Loucy (cell line): ENCODE measurements around the gene RPL29.

Source experiments
- H2AFZ ChIP-seq: fragments of 200-600 bp; sonication (generic); 2 replicates; pipeline ENCODE4 v1.6.0; 2016; ENCODE audit warnings: antibody characterized with exemption, mild to moderate bottlenecking, low read length, moderate library complexity
- H3F3A ChIP-seq: fragments of 200-600 bp; 2 replicates; pipeline ENCODE4 v1.6.0; 2016; ENCODE audit warnings: antibody characterized with exemption, low read depth, mild to moderate bottlenecking
- H3K27me3 ChIP-seq: fragments of 200-600 bp; sonication (generic); 2 replicates; pipeline ENCODE4 v1.6.1; 2014; ENCODE audit warnings: low read length, mild to moderate bottlenecking; ENCODE audit not compliant: insufficient read depth, poor library complexity, severe bottlenecking
- H3K36me3 ChIP-seq: fragments of 200-600 bp; sonication (generic); 2 replicates; pipeline ENCODE4 v1.6.1; 2016; ENCODE audit warnings: low read length; ENCODE audit not compliant: insufficient read depth
- H3K4me1 ChIP-seq: fragments of 200-600 bp; sonication (generic); 2 replicates; pipeline ENCODE4 v1.5.1; 2014; ENCODE audit warnings: low read length, mild to moderate bottlenecking; ENCODE audit not compliant: insufficient read depth, poor library complexity, severe bottlenecking
- H3K4me2 ChIP-seq: fragments of 200-600 bp; sonication (generic); 2 replicates; pipeline ENCODE4 v1.6.0; 2014; ENCODE audit warnings: antibody characterized with exemption, low read length, low read depth, mild to moderate bottlenecking; ENCODE audit not compliant: poor library complexity, severe bottlenecking
- H3K4me3 ChIP-seq: fragments of 200-600 bp; sonication (generic); 2 replicates; pipeline ENCODE4 v1.5.1; 2014; ENCODE audit warnings: low read length, mild to moderate bottlenecking, mixed read lengths; ENCODE audit not compliant: poor library complexity, severe bottlenecking
- H3K79me2 ChIP-seq: fragments of 200-600 bp; sonication (generic); 2 replicates; pipeline ENCODE4 v1.6.1; 2014; ENCODE audit warnings: low read length; ENCODE audit not compliant: insufficient read depth
- H3K9ac ChIP-seq: fragments of 200-600 bp; sonication (generic); 2 replicates; pipeline ENCODE4 v1.6.0; 2014; ENCODE audit warnings: mild to moderate bottlenecking, low read depth, low read length, moderate library complexity; ENCODE audit not compliant: poor library complexity, severe bottlenecking
- H3K9me2 ChIP-seq: fragments of 200-600 bp; sonication (generic); replicated peaks from 2 replicates; pipeline ENCODE4 v1.6.1; 2016; ENCODE audit warnings: low read depth, low read length, mixed read lengths
- H3K9me3 ChIP-seq: fragments of 200-600 bp; sonication (generic); 2 replicates; pipeline ENCODE4 v1.6.1; 2014; ENCODE audit warnings: mild to moderate bottlenecking, antibody characterized with exemption, low read length, low read depth; ENCODE audit not compliant: insufficient read depth
- H4K20me1 ChIP-seq: fragments of 200-600 bp; sonication (generic); 2 replicates; pipeline ENCODE4 v1.6.0; 2014; ENCODE audit warnings: antibody characterized with exemption, low read length, mild to moderate bottlenecking; ENCODE audit not compliant: insufficient read depth, poor library complexity, severe bottlenecking
- CTCF ChIP-seq: fragments of 200-600 bp; sonication (generic); conservative IDR thresholded peaks from 2 replicates; pipeline ENCODE4 v1.5.1; 2014; ENCODE audit warnings: mild to moderate bottlenecking, antibody characterized with exemption, low read length
- EZH2phosphoT487 ChIP-seq: fragments of 200-600 bp; IDR thresholded peaks from 2 replicates; pipeline ENCODE4 v1.6.1; 2018; ENCODE audit warnings: antibody characterized with exemption, mild to moderate bottlenecking, moderate library complexity, borderline replicate concordance

Gene RPL29

DNA sequence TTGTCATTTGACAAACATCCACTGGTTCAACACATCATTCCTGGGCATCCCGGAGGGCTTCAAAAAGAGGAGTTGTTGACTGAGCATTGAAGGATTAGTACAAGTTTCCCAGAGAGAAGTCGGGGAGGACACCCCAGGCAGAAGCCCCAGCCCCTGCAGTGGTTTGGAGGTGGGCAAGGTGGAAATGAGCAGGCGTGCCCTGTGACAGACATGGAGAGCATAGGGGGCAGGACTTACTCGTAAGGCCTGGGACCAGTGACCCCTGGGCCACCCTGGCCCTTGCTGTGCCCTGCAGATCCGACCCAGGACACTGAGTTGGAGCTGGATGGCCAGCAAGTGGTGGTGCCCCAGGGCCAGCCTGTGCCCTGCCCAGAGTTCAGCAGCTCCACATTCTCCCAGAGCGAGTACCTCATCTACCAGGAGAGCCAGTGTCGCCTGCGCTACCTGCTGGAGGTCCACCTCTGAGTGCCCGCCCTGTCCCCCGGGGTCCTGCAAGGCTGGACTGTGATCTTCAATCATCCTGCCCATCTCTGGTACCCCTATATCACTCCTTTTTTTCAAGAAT is 47.6 kb downstream of the RPL29 start:
- Histone ChIP-seq H3F3A (no peaks in the 10 kb centered on the region), H3K4me2 (no peak overlapping the region), H3K9me2 (no peaks in the 10 kb centered on the region), H3K9ac (no peak overlapping the region), H3K4me3 (no peak overlapping the region), H3K27me3 (no peaks in the 10 kb centered on the region), H3K36me3 (no peaks in the 10 kb centered on the region), H4K20me1 (no peaks in the 10 kb centered on the region), H3K9me3 (no peaks in the 10 kb centered on the region), H3K4me1 (peaks cover 4% of the 10 kb centered on the region), H3K79me2 (no peaks in the 10 kb centered on the region), H2AFZ (no peak overlapping the region)
- TF ChIP-seq EZH2phosphoT487 (no peak), CTCF (no peak)

DNA sequence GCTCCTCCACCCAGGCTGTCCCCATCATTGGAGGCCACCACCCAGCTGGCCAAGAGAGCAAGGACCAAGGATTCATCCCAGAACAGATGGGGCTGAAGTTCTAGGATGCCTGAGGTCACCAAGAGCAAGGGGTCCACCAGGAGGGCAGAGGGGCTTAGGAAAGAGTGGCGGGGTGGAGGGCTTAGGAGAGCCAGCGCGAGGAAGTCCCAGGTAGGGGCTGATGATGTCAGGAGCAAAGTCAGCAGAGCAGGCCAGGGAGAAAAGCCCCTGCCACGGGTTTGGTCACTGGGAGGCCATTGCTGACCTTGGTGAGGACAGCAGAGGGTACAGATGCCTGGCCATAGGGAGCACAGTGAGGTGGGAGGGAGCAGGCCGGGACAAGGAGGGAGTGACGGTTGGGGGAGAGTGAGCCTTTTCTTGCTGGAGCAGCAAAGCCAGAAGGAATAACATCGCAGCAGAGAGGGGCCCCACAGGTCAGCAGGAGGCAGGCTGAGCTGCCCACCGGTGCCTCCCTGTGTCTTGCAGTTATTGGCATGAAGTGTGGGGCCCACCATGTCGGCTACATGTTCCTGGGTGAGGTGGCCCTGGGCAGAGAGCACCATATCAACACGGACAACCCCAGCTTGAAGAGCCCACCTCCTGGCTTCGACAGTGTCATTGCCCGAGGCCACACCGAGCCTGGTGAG is 48.3 kb downstream of the RPL29 start:
- Histone ChIP-seq H3K79me2 (no peaks in the 10 kb centered on the region), H2AFZ (no peak overlapping the region), H4K20me1 (no peaks in the 10 kb centered on the region), H3K9me2 (no peaks in the 10 kb centered on the region), H3K4me1 (peaks cover 11% of the 10 kb centered on the region), H3K36me3 (no peaks in the 10 kb centered on the region), H3F3A (no peaks in the 10 kb centered on the region), H3K9me3 (no peaks in the 10 kb centered on the region), H3K4me3 (no peak overlapping the region), H3K9ac (no peak overlapping the region), H3K27me3 (no peaks in the 10 kb centered on the region), H3K4me2 (no peak overlapping the region)
- TF ChIP-seq CTCF = no peak
- no peak for TF ChIP-seq EZH2phosphoT487

- H4K20me1 ChIP-seq = no peaks in the 10 kb centered on the region
- H3K36me3 ChIP-seq = no peaks in the 10 kb centered on the region
- H3K9me2 ChIP-seq = no peaks in the 10 kb centered on the region
- H3K9me3 ChIP-seq = no peaks in the 10 kb centered on the region
- H3K27me3 ChIP-seq = no peaks in the 10 kb centered on the region
- H2AFZ ChIP-seq = no peak overlapping the region
- H3K9ac ChIP-seq = no peak overlapping the region
- H3F3A ChIP-seq = no peaks in the 10 kb centered on the region
- peaks cover 12% of the 10 kb centered on the region for H3K4me1 ChIP-seq
- no peak overlapping the region for H3K4me2 ChIP-seq
- no peak overlapping the region for H3K4me3 ChIP-seq
- no peaks in the 10 kb centered on the region for H3K79me2 ChIP-seq
- TF ChIP-seq EZH2phosphoT487 = no peak
These were observed 48.9 kb downstream of the RPL29 start for GRCh38 chr3:51946796-51947195.
